Activated CD4-positive, alpha-beta T cell treated with anti-CD3 and anti-CD28 coated beads for 36 hours (primary cell): ENCODE results near the gene ARMH4. TPM values are rescaled to one million over a fixed set of nuclear protein-coding genes. Genes with fewer than 3 reads are reported as not detected.
A peak's percentile ranks its signal among the peaks of the same experiment; 100 is the strongest.

Experiments
- ATAC-seq: fragments of 200-7000 bp; cut with Tn5 transposase; one replicate; pipeline ENCODE4 v1.10.0; 2021; ENCODE audit warnings: mild to moderate bottlenecking, moderate library complexity
- CTCF ChIA-PET: fragments of 350-600 bp; sonication (Branson Sonifier 250); formaldehyde crosslinking; loops from one replicate; lab custom pipeline; 2021; ENCODE audit warnings: antibody characterized with exemption; lab: Charles Lee
- POLR2A ChIA-PET: fragments of 350-600 bp; sonication (Branson Sonifier 250); formaldehyde crosslinking; loops from one replicate; lab custom pipeline; 2021; ENCODE audit warnings: antibody characterized with exemption, inconsistent platforms; lab: Charles Lee
- DNase-seq: peaks from one replicate; pipeline ENCODE4 v3.0.0-alpha.2; 2020
- H3K27ac Mint-ChIP-seq: one replicate; pipeline ENCODE4 v1.8.0; 2021; ENCODE audit warnings: mixed read lengths
- H3K27me3 Mint-ChIP-seq: one replicate; pipeline ENCODE4 v1.8.0; 2021; ENCODE audit warnings: mixed read lengths
- H3K36me3 Mint-ChIP-seq: one replicate; pipeline ENCODE4 v1.8.0; 2021; ENCODE audit warnings: low read depth, mixed read lengths
- H3K4me1 Mint-ChIP-seq: one replicate; pipeline ENCODE4 v1.8.0; 2021; ENCODE audit warnings: mixed read lengths
- H3K4me3 Mint-ChIP-seq: one replicate; pipeline ENCODE4 v1.8.0; 2021; ENCODE audit warnings: mild to moderate bottlenecking, moderate library complexity, mixed read lengths
- H3K9me3 Mint-ChIP-seq: one replicate; pipeline ENCODE4 v1.8.0; 2021; ENCODE audit warnings: low read depth, mixed read lengths
- intact Hi-C, 2 experiments: fragments of 100-400 bp; cut with DNase I in 1 of 2; cut with micrococcal nuclease in 1 of 2; formaldehyde crosslinking; loops; one replicate each; pipeline versions ENCODE4 v1.14.2 to v1.15.1; 2022 to 2024; cut with DNase I, micrococcal nuclease
- total RNA-seq, 2 experiments: library from RNA; stranded (reverse); gene quantifications; one replicate each; pipeline ENCODE4 v1.2.3, GENCODE V29; 2021

The ARMH4 gene
- total RNA-seq, 2 experiments from 2014 or later, result not detected

DNA sequence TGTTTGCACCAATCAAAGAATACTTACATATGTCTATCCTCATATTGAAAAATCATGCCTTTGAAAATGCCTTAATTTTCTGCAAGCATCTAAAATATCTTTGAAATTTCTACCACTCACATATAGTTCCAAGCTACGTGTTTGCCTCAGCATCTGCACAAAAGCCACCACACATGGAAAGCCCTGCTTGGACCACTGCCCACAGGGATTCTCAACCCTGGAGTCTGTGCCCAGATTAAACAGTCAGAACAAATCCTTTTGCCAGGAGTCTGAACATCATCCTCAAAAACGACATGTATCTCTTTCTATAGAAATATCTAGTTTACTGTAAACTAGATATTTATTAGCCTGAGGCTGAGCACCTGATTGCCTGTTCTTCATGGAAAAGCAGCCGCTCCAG is 32.6 kb downstream of the ARMH4 start:
- Mint-ChIP-seq H3K27me3 (peaks cover 20% of the 10 kb centered on the region), H3K4me1 (no peaks in the 10 kb centered on the region), H3K9me3 (no peaks in the 10 kb centered on the region), H3K4me3 (no peak overlapping the region), H3K36me3 (no peaks in the 10 kb centered on the region), H3K27ac (no peak overlapping the region)
- ChIA-PET CTCF (interaction anchor here (0.5 kb wide), 1 partner anchor 14 kb away, joined by 5 read pairs; no protein-coding TSS in a partner anchor), POLR2A (no interaction called here)
- no peak for ATAC-seq
- DNase-seq, result no peak
- intact Hi-C loops, result no loop called here

DNA sequence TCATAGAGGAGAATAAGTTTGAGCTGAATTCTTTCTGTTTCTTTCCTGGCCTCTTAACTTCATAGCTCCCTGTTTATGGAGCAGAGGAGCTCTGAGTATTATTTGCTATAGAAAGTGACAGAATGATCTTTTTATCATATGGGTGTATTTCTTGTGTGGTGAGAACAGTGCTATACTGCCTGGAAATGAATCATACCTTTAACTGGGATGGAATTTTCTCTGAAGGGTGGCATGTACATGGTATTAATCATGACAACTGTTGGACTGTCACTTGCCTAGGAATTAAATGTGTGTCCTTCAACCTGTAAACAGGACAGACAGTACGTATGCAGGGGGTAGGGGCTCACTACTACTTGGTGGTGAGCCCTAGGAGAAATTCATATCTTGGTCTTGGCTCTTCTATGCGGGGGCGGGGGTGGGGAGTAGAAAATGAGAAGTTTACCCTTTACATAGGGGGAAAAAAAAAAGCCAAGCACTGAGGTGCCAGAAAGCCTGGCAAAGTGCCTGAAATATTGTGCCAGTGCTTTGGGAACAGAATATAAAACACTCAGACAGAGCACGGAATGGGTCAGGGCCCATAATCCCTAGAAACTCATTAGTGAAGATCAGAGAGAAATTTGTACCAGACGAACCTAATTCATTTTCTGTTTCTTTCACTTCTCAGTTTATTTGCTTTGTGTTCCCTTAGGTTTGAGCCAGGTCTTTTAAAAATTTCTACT is 33.8 kb downstream of the ARMH4 start:
- intact Hi-C loops, result no loop called here
- DNase-seq, result no peak
- ChIA-PET POLR2A (no interaction called here), CTCF (interaction anchor here (1.7 kb wide), 1 partner anchor 9 kb away, joined by 5 read pairs; no protein-coding TSS in a partner anchor)
- Mint-ChIP-seq H3K27me3 (peaks cover 25% of the 10 kb centered on the region), H3K4me3 (no peak overlapping the region), H3K4me1 (no peaks in the 10 kb centered on the region), H3K36me3 (no peaks in the 10 kb centered on the region), H3K27ac (no peak overlapping the region), H3K9me3 (no peaks in the 10 kb centered on the region)
- ATAC-seq, result no peak

- intact Hi-C loops, result loop anchor here (2.0 to 10.0 kb wide), 3 partner anchors 128 to 945 kb away; no protein-coding TSS in a partner anchor
- Mint-ChIP-seq H3K9me3 (no peaks in the 10 kb centered on the region), H3K4me1 (peaks cover 6% of the 10 kb centered on the region), H3K27ac (no peak overlapping the region), H3K4me3 (no peak overlapping the region), H3K36me3 (no peaks in the 10 kb centered on the region), H3K27me3 (peaks cover 20% of the 10 kb centered on the region)
- ATAC-seq, result no peak
- POLR2A ChIA-PET, result no interaction called here
- CTCF ChIA-PET, result interaction anchor here (0.7 to 1.5 kb wide), 3 partner anchors 8 to 58 kb away, joined by 3 to 5 read pairs (median 4); no protein-coding TSS in a partner anchor
- no peak for DNase-seq
Observed at GRCh38 chr14:58109744-58110143, 42.3 kb downstream of the ARMH4 start.

- Mint-ChIP-seq H3K27me3 (peaks cover 17% of the 10 kb centered on the region), H3K9me3 (no peaks in the 10 kb centered on the region), H3K4me3 (no peak overlapping the region), H3K36me3 (no peaks in the 10 kb centered on the region), H3K27ac (no peak overlapping the region), H3K4me1 (peaks cover 6% of the 10 kb centered on the region)
- ATAC-seq (peak; percentile 87), DNase-seq (no peak)
- ChIA-PET CTCF (interaction anchor here (0.6 to 2.0 kb wide), 7 partner anchors 8 to 606 kb away, joined by 3 to 6 read pairs (median 4); partner anchors contain the start of genes ACTR10 and TOMM20L), POLR2A (no interaction called here)
- intact Hi-C loops, result loop anchor here (1.0 to 10.0 kb wide), 7 partner anchors 58 to 946 kb away; partner anchors contain the start of gene TOMM20L (in 2 of the 2)
Observed at GRCh38 chr14:58108717-58109116, 43.3 kb downstream of the ARMH4 start.

GRCh38 chr14:58107947-58108552 is 44.0 kb downstream of the ARMH4 start:
- ATAC-seq, result no peak
- Mint-ChIP-seq H3K9me3 (no peaks in the 10 kb centered on the region), H3K36me3 (no peaks in the 10 kb centered on the region), H3K27ac (no peak overlapping the region), H3K27me3 (peaks cover 14% of the 10 kb centered on the region), H3K4me1 (peaks cover 6% of the 10 kb centered on the region), H3K4me3 (no peak overlapping the region)
- intact Hi-C loops, result loop anchor here (1.0 to 10.0 kb wide), 7 partner anchors 58 to 947 kb away; partner anchors contain the start of gene TOMM20L (in 2 of the 2)
- CTCF ChIA-PET, result interaction anchor here (0.6 to 2.0 kb wide), 4 partner anchors 44 to 288 kb away, joined by 3 to 6 read pairs (median 4); partner anchors contain the start of genes ACTR10 and TOMM20L
- POLR2A ChIA-PET, result no interaction called here
- DNase-seq, result peak; percentile 59

DNA sequence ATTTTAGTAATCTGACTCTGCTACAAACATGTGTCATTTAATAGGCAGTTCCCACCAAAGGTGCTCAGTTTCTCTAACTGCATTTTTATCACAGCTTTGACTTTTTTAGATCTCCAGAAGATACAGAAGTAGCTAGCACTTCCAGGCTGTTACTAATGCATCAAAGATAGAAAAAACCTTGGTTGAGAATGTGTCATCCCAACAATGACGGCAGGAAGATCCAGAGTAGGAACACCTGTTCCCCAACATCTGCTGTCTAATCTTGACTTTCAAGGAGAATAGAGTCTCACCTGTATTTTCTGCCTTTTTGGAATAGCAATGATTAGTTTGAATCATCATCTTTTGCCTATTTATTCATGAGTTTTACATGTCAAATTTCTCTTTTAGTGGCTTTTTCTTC is 45.0 kb downstream of the ARMH4 start:
- CTCF ChIA-PET, result interaction anchor here (0.7 to 2.0 kb wide), 9 partner anchors 10 to 746 kb away, joined by 3 to 6 read pairs (median 3); partner anchors contain the start of gene TOMM20L
- DNase-seq (no peak), ATAC-seq (no peak)
- H3K9me3 Mint-ChIP-seq, result no peaks in the 10 kb centered on the region
- H3K27me3 Mint-ChIP-seq, result peaks cover 14% of the 10 kb centered on the region
- H3K4me3 Mint-ChIP-seq, result no peak overlapping the region
- H3K4me1 Mint-ChIP-seq, result peaks cover 6% of the 10 kb centered on the region
- intact Hi-C loops, result loop anchor here (5.0 to 10.0 kb wide), 2 partner anchors 130 to 948 kb away; no protein-coding TSS in a partner anchor
- H3K27ac Mint-ChIP-seq, result no peak overlapping the region
- no peaks in the 10 kb centered on the region for H3K36me3 Mint-ChIP-seq
- POLR2A ChIA-PET, result no interaction called here

DNA sequence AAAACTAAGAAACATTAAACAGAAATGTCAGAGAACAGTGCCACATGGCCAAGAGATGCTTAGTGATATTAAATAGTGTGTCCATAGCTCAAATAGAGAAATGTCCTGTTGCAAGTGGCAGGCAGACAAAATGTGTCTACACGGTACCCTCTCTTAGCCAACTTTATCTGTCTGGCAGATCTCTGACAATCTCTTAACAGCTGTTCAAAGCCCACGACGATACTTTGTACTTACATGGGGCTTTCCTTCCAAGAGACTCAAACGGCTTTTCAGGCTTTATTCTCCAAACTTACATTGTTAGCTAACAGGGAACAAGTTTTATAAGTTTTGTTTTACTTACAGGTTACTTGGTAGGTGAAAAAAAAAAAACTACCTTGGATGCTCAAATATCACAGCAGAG is 45.6 kb downstream of the ARMH4 start:
- ATAC-seq, result no peak
- Mint-ChIP-seq H3K4me3 (no peak overlapping the region), H3K9me3 (no peaks in the 10 kb centered on the region), H3K36me3 (no peaks in the 10 kb centered on the region), H3K27ac (no peak overlapping the region), H3K4me1 (peaks cover 6% of the 10 kb centered on the region), H3K27me3 (peaks cover 14% of the 10 kb centered on the region)
- ChIA-PET CTCF (interaction anchor here (0.7 to 1.6 kb wide), 8 partner anchors 10 to 747 kb away, joined by 3 to 6 read pairs (median 3); no protein-coding TSS in a partner anchor), POLR2A (no interaction called here)
- no peak for DNase-seq
- intact Hi-C loops, result loop anchor here (5.0 to 10.0 kb wide), 2 partner anchors 131 to 948 kb away; no protein-coding TSS in a partner anchor

GRCh38 chr14:58104808-58105207 is 47.2 kb downstream of the ARMH4 start:
- POLR2A ChIA-PET, result no interaction called here
- no peaks in the 10 kb centered on the region for H3K9me3 Mint-ChIP-seq
- CTCF ChIA-PET, result no interaction called here
- peaks cover 13% of the 10 kb centered on the region for H3K27me3 Mint-ChIP-seq
- no peak overlapping the region for H3K27ac Mint-ChIP-seq
- H3K4me3 Mint-ChIP-seq, result no peak overlapping the region
- intact Hi-C loops, result loop anchor here (5.0 to 10.0 kb wide), 2 partner anchors 132 to 950 kb away; no protein-coding TSS in a partner anchor
- ATAC-seq (no peak), DNase-seq (no peak)
- H3K36me3 Mint-ChIP-seq, result no peaks in the 10 kb centered on the region
- H3K4me1 Mint-ChIP-seq, result peaks cover 6% of the 10 kb centered on the region

DNA sequence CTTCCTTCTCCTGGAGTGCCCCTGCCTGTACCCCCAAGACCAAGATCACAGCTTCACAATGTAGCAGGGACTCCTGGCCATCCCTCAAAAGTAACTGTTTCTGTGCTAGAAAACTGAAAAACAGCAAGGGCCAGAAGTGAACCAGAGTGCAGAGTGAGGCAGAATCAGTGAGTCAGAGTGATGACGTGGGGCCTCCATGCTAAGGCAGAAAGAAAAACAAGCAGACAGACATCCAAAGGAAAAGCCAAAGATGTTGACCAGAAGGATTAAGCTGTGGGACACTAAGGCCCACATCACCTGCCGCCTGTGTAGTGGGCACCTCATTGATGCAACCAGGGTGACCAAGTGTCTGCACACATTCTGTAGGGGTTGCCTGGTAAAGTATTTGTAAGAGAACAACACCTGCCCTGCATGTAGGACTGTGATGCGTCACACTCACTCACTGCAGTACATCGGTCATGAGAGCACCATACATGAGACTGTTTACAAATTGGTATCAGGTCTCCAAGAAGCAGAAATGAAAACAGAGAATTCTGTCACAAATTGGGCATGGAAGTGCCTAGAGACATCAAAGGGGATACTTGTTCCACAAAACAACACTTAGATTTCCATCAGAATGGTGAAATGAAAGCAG is 51.2 kb downstream of the ARMH4 start:
- CTCF ChIA-PET, result interaction anchor here (0.9 kb wide), 1 partner anchor 8 kb away, joined by 4 read pairs; no protein-coding TSS in a partner anchor

DNA sequence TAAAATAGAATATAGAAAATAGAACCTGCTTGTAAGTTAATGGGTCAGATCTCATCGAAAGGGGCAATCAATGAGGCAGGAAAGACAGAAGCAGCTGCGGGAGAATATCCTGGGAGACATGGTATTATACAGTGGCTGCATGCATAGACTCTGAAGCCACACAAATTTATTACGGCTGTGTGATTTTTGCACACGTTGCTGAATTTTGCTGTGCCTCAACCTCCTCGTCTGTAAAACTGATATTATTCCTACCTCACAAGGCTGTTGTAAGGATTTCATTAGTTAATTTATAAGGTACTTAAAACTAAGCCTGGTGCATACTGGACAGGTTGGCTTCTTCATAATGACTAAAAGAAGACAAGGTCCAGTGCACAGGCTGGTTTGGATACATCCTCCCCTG is 52.3 kb downstream of the ARMH4 start:
- Mint-ChIP-seq H3K36me3 (no peaks in the 10 kb centered on the region), H3K4me3 (no peak overlapping the region), H3K4me1 (no peaks in the 10 kb centered on the region), H3K27me3 (peaks cover 1% of the 10 kb centered on the region), H3K9me3 (no peaks in the 10 kb centered on the region), H3K27ac (no peak overlapping the region)
- CTCF ChIA-PET, result no interaction called here
- POLR2A ChIA-PET, result no interaction called here
- DNase-seq, result no peak
- ATAC-seq, result no peak
- intact Hi-C loops, result loop anchor here in 1 of 2 experiments (10.0 kb wide), 1 partner anchor 955 kb away; no protein-coding TSS in a partner anchor

More for the DNA sequence above, 51.2 kb downstream of the ARMH4 start:
- intact Hi-C loops, result loop anchor here in 1 of 2 experiments (10.0 kb wide), 1 partner anchor 954 kb away; no protein-coding TSS in a partner anchor
- Mint-ChIP-seq H3K4me1 (no peaks in the 10 kb centered on the region), H3K4me3 (no peak overlapping the region), H3K27me3 (peaks cover 7% of the 10 kb centered on the region), H3K27ac (no peak overlapping the region), H3K9me3 (no peaks in the 10 kb centered on the region), H3K36me3 (no peaks in the 10 kb centered on the region)
- POLR2A ChIA-PET, result no interaction called here
- DNase-seq, result no peak
- ATAC-seq, result peak; percentile 55

GRCh38 chr14:58098507-58098906 is 53.5 kb downstream of the ARMH4 start:
- CTCF ChIA-PET, result no interaction called here
- ATAC-seq, result no peak
- intact Hi-C loops, result no loop called here
- H3K4me3 Mint-ChIP-seq, result no peak overlapping the region
- no peak for DNase-seq
- H3K4me1 Mint-ChIP-seq, result no peaks in the 10 kb centered on the region
- no peaks in the 10 kb centered on the region for H3K9me3 Mint-ChIP-seq
- no peak overlapping the region for H3K27ac Mint-ChIP-seq
- H3K27me3 Mint-ChIP-seq, result peaks cover 3% of the 10 kb centered on the region
- POLR2A ChIA-PET, result no interaction called here
- H3K36me3 Mint-ChIP-seq, result no peaks in the 10 kb centered on the region
